IPS-20b (cell line): ENCODE data around the gene MAPK12.

Experiments used
- H3K27ac ChIP-seq: one replicate; pipeline ENCODE4 v1.5.1; 2013; ENCODE audit warnings: low read length
- H3K27me3 ChIP-seq: 2 replicates; pipeline ENCODE4 v1.6.1; 2013; ENCODE audit warnings: mild to moderate bottlenecking, low read length, inconsistent platforms; ENCODE audit not compliant: insufficient read depth
- H3K36me3 ChIP-seq: 2 replicates; pipeline ENCODE4 v1.6.1; 2013; ENCODE audit warnings: low read depth, mild to moderate bottlenecking, inconsistent platforms, low read length, moderate library complexity; ENCODE audit not compliant: insufficient read depth
- H3K4me1 ChIP-seq: 2 replicates; pipeline ENCODE4 v1.6.1; 2013; ENCODE audit warnings: mild to moderate bottlenecking, control low read depth, inconsistent platforms, low read length, moderate library complexity; ENCODE audit not compliant: insufficient read depth
- H3K4me3 ChIP-seq: 2 replicates; pipeline ENCODE4 v1.5.1; 2013; ENCODE audit warnings: mild to moderate bottlenecking, low read length, inconsistent platforms
- H3K9ac ChIP-seq: 2 replicates; pipeline ENCODE4 v1.6.1; 2013; ENCODE audit warnings: low read depth, mild to moderate bottlenecking, inconsistent platforms, low read length, moderate library complexity
- H3K9me3 ChIP-seq: 2 replicates; pipeline ENCODE4 v1.6.1; 2013; ENCODE audit warnings: mild to moderate bottlenecking, low read depth, low read length, inconsistent platforms; ENCODE audit not compliant: insufficient read depth

The MAPK12 gene

DNA sequence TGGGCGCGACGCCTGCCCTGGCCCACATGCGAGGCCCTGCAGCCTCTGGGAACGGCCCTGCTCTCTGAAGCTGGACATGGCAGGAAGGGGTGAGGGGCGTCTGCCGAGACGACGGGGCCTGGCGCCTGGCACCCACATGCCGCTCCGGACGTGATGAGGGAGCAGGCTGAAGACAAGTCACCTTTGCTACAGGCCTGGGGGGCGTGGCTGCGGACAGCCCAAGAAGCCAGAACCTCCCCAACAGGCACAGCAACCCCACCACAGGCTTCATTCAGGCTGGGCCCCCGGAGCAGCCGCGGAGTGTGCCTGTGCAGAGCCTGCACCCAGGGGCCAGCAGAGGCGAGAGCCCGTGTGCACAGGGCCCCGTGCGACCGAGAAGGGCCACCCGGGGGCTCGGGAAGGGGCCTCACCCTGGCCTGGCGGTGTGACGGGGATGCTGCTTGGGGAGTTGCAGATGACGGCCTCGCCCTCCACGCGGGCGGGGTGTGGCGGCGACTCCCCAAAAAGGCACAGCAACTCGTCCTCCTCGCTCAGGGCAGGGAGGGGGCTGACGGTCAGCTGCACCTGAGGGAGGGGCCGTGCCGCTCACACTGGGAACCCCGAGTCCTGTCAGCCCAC, 25.3 kb upstream of the MAPK12 start:
- H3K4me3 ChIP-seq, result no peak overlapping the region
- H3K27me3 ChIP-seq, result no peaks in the 10 kb centered on the region
- no peak overlapping the region for H3K27ac ChIP-seq
- H3K4me1 ChIP-seq, result no peaks in the 10 kb centered on the region
- H3K9me3 ChIP-seq, result no peaks in the 10 kb centered on the region
- H3K36me3 ChIP-seq, result peaks cover 35% of the 10 kb centered on the region
- H3K9ac ChIP-seq, result no peak overlapping the region

DNA sequence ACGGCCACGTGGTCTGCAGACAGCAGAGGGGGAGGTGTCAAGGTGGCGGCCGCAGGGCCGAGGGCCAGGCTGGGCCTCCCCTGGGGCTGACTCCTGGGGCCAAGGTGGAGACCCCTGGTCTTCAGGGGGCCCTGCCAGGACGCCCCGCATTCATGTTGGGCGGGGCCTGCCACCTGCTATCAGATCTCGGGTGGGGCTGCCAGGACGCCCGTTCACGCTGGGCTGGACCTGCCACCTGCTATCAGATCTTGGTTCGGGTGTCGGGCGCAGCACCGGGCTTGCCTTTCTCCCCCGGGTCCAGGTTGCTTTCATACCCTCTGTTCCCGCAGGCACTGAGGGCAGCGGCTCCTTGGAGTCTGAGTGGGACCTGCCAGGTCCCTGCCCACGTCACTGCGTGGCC, 24.8 kb upstream of the MAPK12 start:
- no peaks in the 10 kb centered on the region for H3K27me3 ChIP-seq
- peaks cover 41% of the 10 kb centered on the region for H3K36me3 ChIP-seq
- no peak overlapping the region for H3K27ac ChIP-seq
- H3K9me3 ChIP-seq, result no peaks in the 10 kb centered on the region
- H3K9ac ChIP-seq, result no peak overlapping the region
- no peak overlapping the region for H3K4me3 ChIP-seq
- no peaks in the 10 kb centered on the region for H3K4me1 ChIP-seq

DNA sequence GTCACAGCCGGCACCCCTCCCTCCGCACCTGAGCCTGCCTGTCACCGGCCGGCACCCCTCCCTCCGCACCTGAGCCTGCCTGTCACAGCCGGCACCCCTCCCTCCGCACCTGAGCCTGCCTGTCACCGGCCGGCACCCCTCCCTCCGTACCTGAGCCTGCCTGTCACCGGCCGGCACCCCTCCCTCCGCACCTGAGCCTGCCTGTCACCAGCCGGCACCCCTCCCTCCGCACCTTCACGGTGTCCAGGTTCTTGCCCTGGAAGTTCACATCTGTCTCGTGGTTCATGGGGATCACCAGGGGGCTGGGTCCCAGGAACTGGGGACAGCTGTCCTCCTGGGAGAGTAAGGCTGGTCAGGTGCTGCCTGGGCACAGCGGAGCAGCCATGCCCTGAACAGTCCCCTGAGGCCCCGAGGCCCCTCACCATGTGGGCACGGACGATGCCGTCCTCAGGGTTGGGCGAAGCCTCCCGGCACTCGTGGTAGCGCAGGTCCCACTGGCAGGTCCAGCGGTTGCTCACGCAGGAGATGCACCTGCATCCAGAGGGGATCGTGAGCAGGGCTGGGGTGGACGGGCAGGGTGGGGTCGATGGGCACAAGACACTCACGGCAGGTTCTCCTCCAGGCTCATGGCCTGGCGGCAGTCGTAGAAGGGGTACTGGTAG, 24.2 kb upstream of the MAPK12 start:
- H3K4me3 ChIP-seq, result no peak overlapping the region
- no peaks in the 10 kb centered on the region for H3K27me3 ChIP-seq
- peaks cover 46% of the 10 kb centered on the region for H3K36me3 ChIP-seq
- no peaks in the 10 kb centered on the region for H3K9me3 ChIP-seq
- no peak overlapping the region for H3K9ac ChIP-seq
- no peaks in the 10 kb centered on the region for H3K4me1 ChIP-seq
- H3K27ac ChIP-seq, result no peak overlapping the region

DNA sequence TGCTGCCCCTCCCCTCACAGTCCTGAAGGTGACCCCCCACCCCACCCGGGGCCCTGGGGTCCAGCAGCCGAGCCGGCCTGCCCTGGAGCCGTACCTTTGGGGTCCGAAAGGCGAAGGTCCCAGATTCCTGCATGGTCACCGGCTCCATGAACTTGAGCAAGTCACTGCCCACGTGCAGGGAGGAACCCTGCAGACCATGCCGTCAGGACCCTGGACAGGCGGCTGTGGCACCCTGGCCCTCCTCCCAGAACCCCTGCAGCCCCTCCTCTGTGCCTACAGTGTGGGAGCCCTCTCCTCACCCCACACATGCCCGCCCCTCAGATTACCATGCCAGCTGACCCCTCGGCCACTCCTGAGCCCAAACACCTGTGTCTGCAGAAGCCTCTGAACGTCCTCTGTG, 23.0 kb upstream of the MAPK12 start:
- Histone ChIP-seq H3K36me3 (peaks cover 46% of the 10 kb centered on the region), H3K9me3 (no peaks in the 10 kb centered on the region), H3K4me3 (no peak overlapping the region), H3K9ac (no peak overlapping the region), H3K27me3 (no peaks in the 10 kb centered on the region), H3K4me1 (no peaks in the 10 kb centered on the region), H3K27ac (no peak overlapping the region)

DNA sequence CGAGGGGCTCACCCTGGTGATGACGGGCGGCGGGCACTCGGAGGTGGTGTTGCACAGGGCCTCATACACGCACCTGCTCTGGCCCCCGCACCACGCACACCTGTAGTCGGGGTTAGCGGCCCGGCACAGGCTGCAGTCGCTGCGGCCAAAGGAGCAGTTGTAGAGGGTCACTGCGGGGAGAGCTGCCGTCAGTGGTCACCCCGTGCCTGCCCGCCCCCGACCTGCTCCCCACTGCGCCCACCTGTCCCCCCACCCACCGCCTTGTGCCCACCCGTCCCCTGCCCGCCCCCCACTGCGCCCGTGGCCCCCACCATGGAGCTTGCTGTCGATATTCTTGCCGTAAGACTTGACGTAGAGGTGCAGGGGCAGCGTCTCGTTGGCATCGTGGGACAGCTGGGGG, 22.3 kb upstream of the MAPK12 start:
- no peaks in the 10 kb centered on the region for H3K4me1 ChIP-seq
- H3K9ac ChIP-seq, result no peak overlapping the region
- no peak overlapping the region for H3K4me3 ChIP-seq
- H3K27ac ChIP-seq, result no peak overlapping the region
- no peaks in the 10 kb centered on the region for H3K27me3 ChIP-seq
- peaks cover 44% of the 10 kb centered on the region for H3K36me3 ChIP-seq
- no peaks in the 10 kb centered on the region for H3K9me3 ChIP-seq

DNA sequence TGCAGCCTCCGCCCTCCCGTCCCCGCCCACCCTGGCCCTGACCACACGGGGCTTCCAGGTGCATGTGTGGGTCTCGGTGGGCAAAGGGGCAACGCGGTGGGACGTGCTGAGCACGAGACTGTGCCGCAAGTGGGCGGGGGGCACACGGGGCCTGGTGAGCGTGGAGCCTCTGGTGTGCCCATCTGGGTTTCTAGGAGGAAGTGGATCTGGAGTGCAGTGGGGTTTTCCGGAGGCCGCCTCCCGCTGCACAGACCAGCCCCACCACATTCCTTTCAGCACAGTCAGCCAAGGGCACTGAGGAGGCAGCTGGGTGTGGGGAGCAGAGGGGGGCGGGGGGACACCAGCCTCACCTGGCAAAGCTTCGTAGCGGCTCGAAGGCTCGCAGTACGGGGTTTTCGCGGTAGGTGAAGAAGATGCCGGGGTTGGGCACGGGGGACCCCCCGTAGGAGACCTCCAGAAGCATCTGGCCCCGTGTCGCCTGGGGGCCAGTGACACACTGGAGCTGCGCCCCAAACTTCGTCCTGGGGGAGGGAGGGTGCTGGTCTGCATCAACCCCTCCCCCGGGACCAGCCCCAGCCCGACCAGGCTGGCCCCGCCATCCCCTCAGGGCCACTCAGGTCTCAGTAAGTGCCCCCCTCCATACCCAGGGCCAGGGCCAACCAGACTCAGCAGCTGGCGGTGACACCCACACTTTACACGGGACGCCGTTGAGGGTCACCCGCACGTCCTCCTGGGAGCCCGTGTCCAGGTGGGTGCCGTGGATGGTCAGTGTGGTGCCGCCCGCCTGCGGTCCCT, 21.1 kb upstream of the MAPK12 start:
- H3K36me3 ChIP-seq, result peaks cover 52% of the 10 kb centered on the region
- H3K27me3 ChIP-seq, result no peaks in the 10 kb centered on the region
- H3K4me1 ChIP-seq, result no peaks in the 10 kb centered on the region
- H3K27ac ChIP-seq, result no peak overlapping the region
- H3K4me3 ChIP-seq, result no peak overlapping the region
- no peaks in the 10 kb centered on the region for H3K9me3 ChIP-seq
- no peak overlapping the region for H3K9ac ChIP-seq

DNA sequence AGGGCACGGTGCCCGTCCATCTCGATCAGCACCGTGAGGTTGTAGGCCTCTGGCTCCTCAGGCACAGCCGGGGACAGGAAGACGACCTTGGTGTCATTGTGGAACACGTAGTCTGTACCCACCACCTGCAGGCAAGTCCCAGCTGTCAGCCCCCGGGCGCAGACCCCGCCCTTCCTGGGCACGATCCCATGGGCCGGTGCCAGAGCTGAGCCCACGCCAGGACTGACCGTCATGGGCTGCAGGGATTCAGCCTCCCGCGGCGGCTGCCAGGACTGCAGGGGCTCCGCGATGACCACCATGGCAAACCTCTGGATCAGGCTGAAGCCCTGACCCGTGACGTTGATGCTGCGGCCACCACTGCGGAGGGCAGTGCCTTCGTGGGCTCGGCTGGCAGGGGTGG, 20.5 kb upstream of the MAPK12 start:
- H3K9ac ChIP-seq, result no peak overlapping the region
- H3K4me3 ChIP-seq, result no peak overlapping the region
- H3K27me3 ChIP-seq, result no peaks in the 10 kb centered on the region
- no peak overlapping the region for H3K27ac ChIP-seq
- H3K9me3 ChIP-seq, result no peaks in the 10 kb centered on the region
- peaks cover 56% of the 10 kb centered on the region for H3K36me3 ChIP-seq
- no peaks in the 10 kb centered on the region for H3K4me1 ChIP-seq

DNA sequence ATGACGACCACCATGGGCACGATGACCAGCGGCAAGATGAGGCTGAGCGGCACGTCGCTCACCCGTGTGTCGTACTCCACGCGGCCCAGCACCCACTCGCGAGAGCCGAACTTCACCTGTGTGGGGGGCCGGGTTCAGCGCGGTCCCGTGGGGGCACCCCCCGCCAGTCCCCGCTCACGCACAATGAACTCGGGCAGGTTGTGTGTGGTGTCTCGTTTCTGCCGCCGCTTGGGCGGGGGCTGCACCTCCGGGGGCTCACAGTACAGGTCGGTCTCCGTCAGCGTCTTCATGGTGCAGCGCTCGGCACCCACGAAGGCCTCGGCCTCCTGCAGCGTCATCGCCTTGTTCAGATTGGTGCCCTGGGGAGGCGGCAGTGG, 19.9 kb upstream of the MAPK12 start:
- no peaks in the 10 kb centered on the region for H3K27me3 ChIP-seq
- no peaks in the 10 kb centered on the region for H3K4me1 ChIP-seq
- H3K27ac ChIP-seq, result no peak overlapping the region
- H3K36me3 ChIP-seq, result peaks cover 61% of the 10 kb centered on the region
- H3K9ac ChIP-seq, result no peak overlapping the region
- H3K4me3 ChIP-seq, result no peak overlapping the region
- H3K9me3 ChIP-seq, result peaks cover 3% of the 10 kb centered on the region; the same call in 1 of the 2 replicates

DNA sequence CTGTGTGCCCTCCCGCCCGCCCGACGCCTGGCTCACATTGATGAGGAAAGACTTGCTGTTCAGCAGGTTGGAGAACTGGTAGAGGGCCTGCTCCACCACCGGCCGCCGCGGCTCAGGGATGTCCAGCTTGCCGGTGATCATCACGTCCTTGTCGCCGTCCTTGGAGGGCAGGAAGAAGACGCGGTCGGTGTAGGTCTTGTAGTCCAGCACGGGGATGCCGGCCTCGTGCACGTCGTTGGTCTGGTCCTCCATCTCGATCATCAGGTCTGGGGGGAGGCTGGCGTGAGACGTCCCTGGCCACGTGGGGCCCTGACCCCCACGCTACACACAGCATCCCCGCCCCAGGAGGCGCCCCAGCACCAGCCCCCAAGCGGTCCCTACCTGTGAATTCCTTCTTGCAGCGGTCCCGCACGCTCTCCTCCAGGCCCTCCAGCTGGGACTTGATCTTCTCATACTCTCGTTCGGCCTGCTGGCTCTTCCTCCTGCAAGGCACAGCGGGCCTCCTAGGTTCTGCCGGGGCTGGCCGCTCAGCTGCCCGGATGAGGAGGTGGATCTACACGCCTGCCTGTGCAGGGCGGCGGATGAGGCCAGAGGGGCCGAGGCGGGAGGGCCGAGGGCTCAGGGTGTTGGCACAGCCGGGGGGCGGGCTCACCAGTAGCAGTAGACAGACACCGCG, 19.4 kb upstream of the MAPK12 start:
- Histone ChIP-seq H3K4me1 (no peaks in the 10 kb centered on the region), H3K4me3 (no peak overlapping the region), H3K9ac (no peak overlapping the region), H3K36me3 (peaks cover 59% of the 10 kb centered on the region), H3K27me3 (no peaks in the 10 kb centered on the region), H3K9me3 (peaks cover 8% of the 10 kb centered on the region), H3K27ac (no peak overlapping the region)

DNA sequence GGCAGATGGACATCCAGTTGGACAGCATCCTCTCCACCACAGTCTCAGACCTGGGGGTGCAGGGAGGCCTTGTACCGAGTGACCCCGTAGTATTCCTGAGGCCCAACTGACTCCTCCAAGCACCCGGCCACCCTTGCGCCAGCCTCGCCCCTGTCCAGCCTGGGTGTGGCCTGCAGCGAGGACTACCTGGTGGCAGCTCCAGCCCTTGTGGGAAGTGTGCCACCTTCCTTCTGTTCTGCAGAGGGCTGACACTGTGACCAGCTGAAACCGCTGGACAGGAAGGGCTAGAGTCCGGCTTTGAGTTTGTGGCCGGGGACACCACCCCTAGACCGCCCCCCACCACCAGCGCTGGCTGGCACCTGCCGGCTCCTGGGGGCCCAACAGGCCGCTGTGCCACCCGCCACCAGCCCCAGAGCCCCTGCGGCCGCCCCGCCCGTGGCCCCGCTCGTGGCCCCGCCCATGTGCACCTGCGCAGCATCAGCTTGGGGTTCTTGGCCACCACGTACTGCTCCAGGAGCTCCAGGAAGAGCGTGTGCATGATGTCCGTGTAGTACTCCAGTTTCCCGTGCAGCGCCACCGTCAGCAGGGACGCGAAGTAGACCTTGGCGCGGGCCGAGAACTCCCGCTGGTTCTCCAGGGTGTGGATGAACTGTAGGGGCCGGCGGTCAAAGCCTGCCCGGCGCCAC, 18.7 kb upstream of the MAPK12 start:
- Histone ChIP-seq H3K9me3 (peaks cover 9% of the 10 kb centered on the region), H3K4me3 (no peak overlapping the region), H3K9ac (no peak overlapping the region), H3K4me1 (no peaks in the 10 kb centered on the region), H3K36me3 (peaks cover 66% of the 10 kb centered on the region), H3K27me3 (no peaks in the 10 kb centered on the region), H3K27ac (no peak overlapping the region)

DNA sequence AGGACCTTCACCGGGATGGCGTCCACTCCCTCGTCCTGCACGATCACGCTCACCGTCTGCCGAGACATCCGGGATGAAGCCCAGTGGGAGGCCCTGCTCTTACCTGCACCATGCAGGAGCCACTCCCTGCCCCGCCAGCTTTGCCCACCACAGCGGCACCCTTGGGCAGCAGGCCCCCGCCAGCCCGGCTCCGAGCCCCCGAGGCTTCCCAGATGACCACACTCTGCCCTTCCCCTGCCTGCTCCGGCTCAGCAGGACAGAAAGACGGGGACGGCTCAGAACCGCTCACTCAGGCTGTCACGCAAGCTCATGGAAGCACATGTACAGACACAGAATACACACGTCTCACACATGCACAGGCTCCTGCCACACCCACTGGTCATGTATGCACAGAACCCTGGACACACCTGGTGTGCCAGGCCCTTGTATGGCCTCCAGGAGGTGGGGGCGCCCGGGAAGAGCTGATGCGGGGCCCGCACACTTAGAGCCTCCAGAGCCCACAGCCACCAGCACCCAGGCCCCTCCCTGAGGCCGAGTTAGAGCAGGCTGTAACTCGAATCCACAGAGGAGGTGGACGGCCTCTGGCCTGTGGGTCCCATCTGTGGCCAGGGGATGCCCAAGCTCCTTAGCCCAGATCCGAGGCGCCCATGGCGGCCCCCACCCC, 17.6 kb upstream of the MAPK12 start:
- H3K36me3 ChIP-seq, result peaks cover 69% of the 10 kb centered on the region
- peaks cover 9% of the 10 kb centered on the region for H3K9me3 ChIP-seq
- H3K27ac ChIP-seq, result no peak overlapping the region
- no peak overlapping the region for H3K9ac ChIP-seq
- H3K4me1 ChIP-seq, result no peaks in the 10 kb centered on the region
- no peak overlapping the region for H3K4me3 ChIP-seq
- H3K27me3 ChIP-seq, result no peaks in the 10 kb centered on the region
